Left lung (tissue), 10 donors: Measurements from ENCODE around the gene PASK. TPM values are rescaled to one million over a fixed set of nuclear protein-coding genes. Genes with fewer than 3 reads are reported as not detected.
"Not testable (repeated sequence)": the region's sequence is repeated elsewhere in the genome, so short reads cannot be mapped to it uniquely, and the experiment has no call there.

Experiments
- ATAC-seq: fragments of 200-7000 bp; cut with Tn5 transposase; one replicate; pipeline ENCODE4 v1.9.1; 2020; ENCODE audit warnings: moderate library complexity
- DNase-seq, 4 donors: peaks; one replicate each; pipeline ENCODE4 v3.0.0-alpha.2; 2013 to 2020
- H3K27ac ChIP-seq, 2 donors: fragments of 200-600 bp; sonication (generic) in 1 of 2; one replicate each; pipeline versions ENCODE4 v1.5.0 to v1.8.0; 2020 to 2021
- H3K27me3 ChIP-seq, 2 donors: fragments of 200-600 bp; sonication (generic) in 1 of 2; one replicate each; pipeline versions ENCODE4 v1.5.0 to v1.8.0; 2020 to 2021
- H3K36me3 ChIP-seq, 2 donors: fragments of 200-600 bp; sonication (generic) in 1 of 2; one replicate each; pipeline versions ENCODE4 v1.5.0 to v1.8.0; 2020 to 2021
- H3K4me1 ChIP-seq, 2 donors: fragments of 200-600 bp; one replicate each; pipeline ENCODE4 v1.8.0; 2021
- H3K4me3 ChIP-seq, 2 donors: fragments of 200-600 bp; sonication (generic) in 1 of 2; one replicate each; pipeline versions ENCODE4 v1.5.0 to v1.8.0; 2020 to 2021; ENCODE audit warnings: mild to moderate bottlenecking in 1 of 2
- H3K9me3 ChIP-seq, 2 donors: fragments of 200-600 bp; sonication (generic) in 1 of 2; one replicate each; pipeline versions ENCODE4 v1.5.0 to v1.8.0; 2020 to 2021
- intact Hi-C, 2 donors: fragments of 100-400 bp; cut with DNase I; formaldehyde crosslinking; loops; one replicate each; pipeline versions ENCODE4 v1.11.2 to v1.14.2; 2022
- polyA plus RNA-seq, 6 donors: library from polyadenylated mRNA; unstranded; fragments of 120-200 nt; gene quantifications; one replicate each; pipeline ENCODE4 v1.2.1, GENCODE V29; 2013; ENCODE audit not compliant: insufficient read length in 6 of 6
- total RNA-seq, 2 donors: library from RNA; stranded (reverse); fragmentation: NEBNext Ultra II Directional; extraction: Animal tissue kit (Norgen Biotek cat#: 25700); gene quantifications; one replicate each; pipeline ENCODE4 v1.2.1, GENCODE V29; 2021
- TF ChIP-seq, protein P1 (sequence below), 2 donors: fragments of 200-600 bp; sonication (generic) in 1 of 2; IDR thresholded peaks; one replicate each; pipeline versions ENCODE4 v1.5.0 to v1.8.0; 2021; ENCODE audit warnings: antibody characterized with exemption in 2 of 2
- donor health status: DM: no; HTN: yes; CAD: no.
- donor health status: DM: no; HTN: no; CAD: no.

Gene PASK
- total and polyA plus RNA-seq, 8 donors = 12.7 to 24.8 (median 21.0) TPM

DNA sequence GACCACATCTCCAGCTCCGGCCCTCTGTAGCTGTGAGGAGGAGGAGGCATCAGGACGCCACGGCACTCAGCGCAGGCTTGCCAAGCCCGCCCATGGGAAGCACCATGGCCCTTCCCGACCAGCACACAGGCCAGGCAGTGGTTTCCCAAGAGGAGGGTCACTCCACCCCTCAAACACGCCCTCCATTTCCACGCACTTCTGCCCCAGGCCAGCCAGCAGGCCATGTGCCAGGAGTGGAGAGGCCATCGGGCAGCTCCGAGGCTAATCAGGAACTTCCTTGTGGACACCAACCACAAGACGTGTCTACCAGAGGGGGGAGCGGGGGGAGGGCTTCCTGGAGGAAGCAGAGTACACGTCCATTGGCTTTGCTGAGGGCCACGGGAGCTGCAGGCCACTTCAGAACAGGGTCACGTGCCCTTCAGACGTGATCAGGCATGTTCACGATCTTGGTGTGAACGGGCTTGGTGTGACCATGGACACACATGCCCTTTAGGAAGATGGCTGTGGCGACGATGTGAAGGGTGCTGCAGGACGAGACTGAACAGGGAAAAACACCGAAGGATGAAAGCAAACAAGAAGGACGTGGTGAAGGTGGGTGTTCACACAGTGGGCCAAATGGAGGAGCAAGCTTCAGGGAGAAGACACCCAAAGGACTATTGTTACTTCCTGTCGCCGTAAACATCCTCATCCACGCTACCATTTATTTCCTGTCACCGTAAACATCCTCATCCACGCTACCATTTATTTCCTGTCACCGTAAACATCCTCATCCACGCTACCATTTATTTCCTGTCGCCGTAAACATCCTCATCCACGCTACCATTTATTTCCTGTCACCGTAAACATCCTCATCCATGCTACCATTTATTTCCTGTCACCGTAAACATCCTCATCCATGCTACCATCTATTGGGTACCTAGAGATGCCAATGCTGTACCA, 40.7 kb downstream of the PASK start:
- peaks cover 0 to under 1% of the 10 kb centered on the region in 2 donors for H3K36me3 ChIP-seq
- DNase-seq = no peak
- H3K27ac ChIP-seq = peak overlapping the region in 1 of 2 donors; percentile 63
- no peaks in the 10 kb centered on the region for H3K27me3 ChIP-seq
- ATAC-seq = no peak
- no peaks in the 10 kb centered on the region for H3K9me3 ChIP-seq
- TF ChIP-seq, protein P1, sequence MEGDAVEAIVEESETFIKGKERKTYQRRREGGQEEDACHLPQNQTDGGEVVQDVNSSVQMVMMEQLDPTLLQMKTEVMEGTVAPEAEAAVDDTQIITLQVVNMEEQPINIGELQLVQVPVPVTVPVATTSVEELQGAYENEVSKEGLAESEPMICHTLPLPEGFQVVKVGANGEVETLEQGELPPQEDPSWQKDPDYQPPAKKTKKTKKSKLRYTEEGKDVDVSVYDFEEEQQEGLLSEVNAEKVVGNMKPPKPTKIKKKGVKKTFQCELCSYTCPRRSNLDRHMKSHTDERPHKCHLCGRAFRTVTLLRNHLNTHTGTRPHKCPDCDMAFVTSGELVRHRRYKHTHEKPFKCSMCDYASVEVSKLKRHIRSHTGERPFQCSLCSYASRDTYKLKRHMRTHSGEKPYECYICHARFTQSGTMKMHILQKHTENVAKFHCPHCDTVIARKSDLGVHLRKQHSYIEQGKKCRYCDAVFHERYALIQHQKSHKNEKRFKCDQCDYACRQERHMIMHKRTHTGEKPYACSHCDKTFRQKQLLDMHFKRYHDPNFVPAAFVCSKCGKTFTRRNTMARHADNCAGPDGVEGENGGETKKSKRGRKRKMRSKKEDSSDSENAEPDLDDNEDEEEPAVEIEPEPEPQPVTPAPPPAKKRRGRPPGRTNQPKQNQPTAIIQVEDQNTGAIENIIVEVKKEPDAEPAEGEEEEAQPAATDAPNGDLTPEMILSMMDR (IDR thresholded peaks at IDR 0.05) = no peak
- no peak overlapping the region for H3K4me3 ChIP-seq
- intact Hi-C loops = no loop called here
- H3K4me1 ChIP-seq = no peaks in the 10 kb centered on the region

DNA sequence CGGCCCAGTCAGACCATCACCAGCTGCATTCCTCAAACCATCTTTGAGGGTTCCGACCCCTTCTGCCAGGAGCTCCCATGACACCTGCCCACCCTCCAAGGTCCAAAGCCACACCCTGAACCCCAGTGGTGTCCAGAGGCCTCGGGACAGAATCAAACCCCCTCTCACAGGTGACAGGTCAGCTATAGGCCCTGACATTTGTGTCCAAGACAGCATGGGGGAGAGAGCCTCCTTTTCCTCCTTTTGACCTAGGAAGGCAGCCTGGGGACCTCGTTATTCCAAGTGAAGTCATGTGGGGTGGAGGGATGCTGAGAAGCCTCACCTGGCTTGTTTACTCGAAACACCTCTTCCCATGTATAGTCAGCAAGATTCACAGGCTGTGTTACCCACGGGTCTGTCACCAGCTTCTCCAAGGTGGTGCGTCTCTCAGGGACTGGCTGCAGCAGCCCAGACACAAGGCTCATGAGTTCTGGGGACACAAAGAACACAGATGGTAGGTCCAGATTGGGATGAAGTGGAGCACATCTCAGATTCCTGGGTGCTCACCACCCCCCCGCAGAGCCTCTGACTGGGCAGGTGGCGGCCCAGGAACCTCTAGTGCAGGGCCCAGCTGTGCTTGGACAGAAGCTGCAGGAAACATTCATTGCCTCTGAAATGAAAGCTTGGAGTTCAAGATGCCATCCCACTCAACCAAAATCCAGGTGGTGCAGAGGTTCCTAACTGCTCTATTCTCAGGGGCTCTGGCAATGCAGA, 42.1 kb downstream of the PASK start:
- intact Hi-C loops = no loop called here
- DNase-seq (no peak), ATAC-seq (no peak)
- no peak overlapping the region for H3K4me3 ChIP-seq
- no peaks in the 10 kb centered on the region for H3K36me3 ChIP-seq
- peaks cover 0 to 5% of the 10 kb centered on the region in 2 donors for H3K4me1 ChIP-seq
- H3K27ac ChIP-seq = no peak overlapping the region
- H3K27me3 ChIP-seq = no peaks in the 10 kb centered on the region
- TF ChIP-seq, protein P1 (IDR thresholded peaks at IDR 0.05) = no peak
- no peaks in the 10 kb centered on the region for H3K9me3 ChIP-seq

DNA sequence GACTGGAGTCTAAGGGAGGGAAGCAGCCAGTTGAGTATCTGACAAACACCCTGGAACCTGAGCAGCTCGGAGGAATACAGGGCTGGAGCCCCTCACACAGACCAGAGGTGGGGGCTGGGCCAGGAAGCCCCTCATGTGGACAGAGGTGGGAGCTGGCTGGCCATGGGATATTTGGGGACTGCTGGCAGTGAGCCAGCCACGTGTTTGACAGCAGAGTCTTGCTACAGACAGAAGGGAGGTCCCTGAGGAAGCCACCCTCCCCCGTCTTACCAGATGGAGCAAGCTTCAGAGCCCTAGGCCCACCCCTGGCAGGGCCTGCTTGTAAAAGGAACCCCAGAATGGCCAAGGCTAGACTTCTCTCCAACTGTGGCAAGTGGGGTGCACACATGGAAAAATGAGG, 43.6 kb downstream of the PASK start:
- H3K4me1 ChIP-seq = peaks cover 8 to 14% of the 10 kb centered on the region in 2 donors
- H3K27me3 ChIP-seq = no peaks in the 10 kb centered on the region
- no peaks in the 10 kb centered on the region for H3K36me3 ChIP-seq
- no peak for ATAC-seq
- intact Hi-C loops = no loop called here
- no peak overlapping the region for H3K27ac ChIP-seq
- H3K4me3 ChIP-seq = no peak overlapping the region
- H3K9me3 ChIP-seq = no peaks in the 10 kb centered on the region
- no peak for DNase-seq
- TF ChIP-seq, protein P1 (IDR thresholded peaks at IDR 0.05) = no peak

DNA sequence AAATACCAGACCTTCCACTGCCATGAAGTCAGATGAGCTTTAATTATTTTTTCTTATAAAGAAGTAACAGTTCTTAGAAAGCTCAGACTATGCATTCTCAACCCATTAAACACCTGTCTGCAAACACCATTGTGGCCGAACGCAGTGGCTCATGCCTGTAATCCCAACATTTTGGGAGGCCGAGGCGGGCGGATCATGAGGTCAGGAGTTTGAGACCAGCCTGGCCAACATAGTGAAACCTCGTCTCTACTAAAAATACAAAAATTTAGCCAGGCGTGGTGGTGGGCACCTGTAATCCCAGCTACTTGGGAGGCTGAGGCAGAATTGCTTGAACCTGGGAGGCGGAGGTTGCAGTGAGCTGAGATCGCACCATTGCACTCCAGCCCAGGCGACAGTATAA, 44.7 kb downstream of the PASK start:
- H3K36me3 ChIP-seq, ATAC-seq, H3K9me3 ChIP-seq, DNase-seq, H3K27me3 ChIP-seq, H3K4me3 ChIP-seq, intact Hi-C loops, H3K27ac ChIP-seq: not testable (repeated sequence)
- H3K4me1 ChIP-seq = peaks cover 9 to 18% of the 10 kb centered on the region in 2 donors

DNA sequence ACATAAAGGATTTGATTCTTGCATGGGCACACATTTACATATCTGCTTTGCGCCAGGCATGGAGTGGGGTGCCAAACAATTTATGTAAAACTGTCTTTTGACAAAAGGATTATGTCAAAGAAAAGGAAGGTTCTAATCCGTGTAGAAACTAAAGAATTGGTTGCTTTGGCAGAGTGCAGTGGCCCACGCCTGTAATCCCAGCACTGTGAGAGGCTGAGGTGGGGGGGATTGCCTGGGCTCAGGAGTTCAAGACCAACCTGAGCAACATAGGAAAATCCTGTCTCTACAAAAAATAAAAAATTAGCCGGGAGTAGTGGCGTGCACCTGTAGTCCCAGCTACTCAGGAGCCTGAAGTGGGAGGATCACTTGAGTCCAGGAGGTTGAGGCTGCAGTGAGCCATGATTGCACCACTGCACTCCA, 46.1 kb downstream of the PASK start:
- H3K27ac ChIP-seq = peak overlapping the region; percentile 80 to 85
- H3K36me3 ChIP-seq = peaks cover 0 to 16% of the 10 kb centered on the region in 2 donors
- TF ChIP-seq, protein P1 (IDR thresholded peaks at IDR 0.05) = no peak
- H3K9me3 ChIP-seq = no peaks in the 10 kb centered on the region
- no peak for DNase-seq
- intact Hi-C loops = no loop called here
- peak overlapping the region; percentile 84 to 85 for H3K4me3 ChIP-seq
- H3K27me3 ChIP-seq = no peaks in the 10 kb centered on the region
- peak; percentile 2 for ATAC-seq
- peaks cover 9 to 18% of the 10 kb centered on the region in 2 donors for H3K4me1 ChIP-seq
